ENCODE measurements around the gene CBLC.

- TF ChIP-seq CTCF (IDR thresholded peaks at IDR 0.05): no peak
- TF ChIP-seq POLR2AphosphoS5 (IDR thresholded peaks at IDR 0.05): no peak
- no peak for TF ChIP-seq POLR2A (IDR thresholded peaks at IDR 0.05)
Observed at GRCh38 chr19:44820648-44821609, 43.2 kb downstream of the CBLC start.
